Tibial artery (tissue), 4 donors: ENCODE results near the gene TRMT11.
"Not testable (repeated sequence)": the region's sequence is repeated elsewhere in the genome, so short reads cannot be mapped to it uniquely, and the experiment has no call there.

Experiments used
- DNase-seq, 2 donors: peaks; one replicate each; pipeline ENCODE4 v3.0.0-alpha.2; 2019
- H3K27ac ChIP-seq, 2 donors: fragments of 200-600 bp; sonication (generic) in 1 of 2; 1 replicate in 1 of 2; 2 replicates in 1 of 2; pipeline ENCODE4 v1.5.1; 2018 to 2019; ENCODE audit warnings: mild to moderate bottlenecking in 1 of 2
- H3K27me3 ChIP-seq, 2 donors: fragments of 200-600 bp; sonication (generic) in 1 of 2; one replicate each; pipeline versions ENCODE4 v1.5.1 to v1.6.0; 2016 to 2019
- H3K36me3 ChIP-seq, 3 donors: fragments of 200-600 bp; sonication (generic) in 2 of 3; one replicate each; pipeline ENCODE4 v1.5.1; 2016 to 2019; ENCODE audit warnings: mild to moderate bottlenecking in 2 of 3
- H3K4me1 ChIP-seq, 4 donors: fragments of 200-600 bp; sonication (generic) in 2 of 4; 1 replicate in 3 of 4; 2 replicates in 1 of 4; pipeline ENCODE4 v1.5.1; 2016 to 2019
- H3K4me3 ChIP-seq, 2 donors: fragments of 200-600 bp; sonication (generic) in 1 of 2; 1 replicate in 1 of 2; 2 replicates in 1 of 2; pipeline ENCODE4 v1.5.1; 2018 to 2019; ENCODE audit warnings: mild to moderate bottlenecking in 2 of 2
- H3K9me3 ChIP-seq, 3 donors: fragments of 200-600 bp; sonication (generic) in 1 of 3; one replicate each; pipeline ENCODE4 v1.5.1; 2016 to 2019
- intact Hi-C: fragments of 100-400 bp; cut with DNase I; formaldehyde crosslinking; loops from one replicate; pipeline ENCODE4 v1.15.0; 2023; ENCODE audit warnings: low total_unique reads
- TF ChIP-seq, protein P1 (sequence below), 2 experiments: fragments of 200-600 bp in 1 of 2; fragments of 450-650 bp in 1 of 2; IDR thresholded peaks; one replicate each; pipeline ENCODE4 v1.5.1; 2017 to 2019; ENCODE audit warnings: antibody characterized with exemption in 2 of 2, mild to moderate bottlenecking in 1 of 2, moderate library complexity in 1 of 2

The TRMT11 gene

DNA sequence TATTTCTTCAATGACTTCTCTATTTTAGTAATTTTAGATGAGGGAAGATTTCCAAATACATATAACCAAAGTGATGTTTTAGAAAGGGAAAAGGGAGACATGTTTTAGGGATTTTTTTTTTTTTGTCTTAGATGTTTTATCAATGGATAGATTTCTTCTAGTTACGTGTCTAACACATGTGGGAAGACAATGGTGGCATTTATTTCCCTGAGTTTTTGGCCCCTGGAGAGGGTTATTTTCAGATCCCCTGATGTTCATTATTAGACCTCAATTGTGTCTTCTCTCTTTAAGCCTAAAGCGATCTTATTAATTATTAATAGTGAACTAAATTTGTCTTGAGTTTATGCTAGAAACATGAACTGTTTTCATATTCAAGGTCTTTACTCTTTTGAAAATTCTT, 30.3 kb downstream of the TRMT11 start:
- H3K9me3 ChIP-seq = no peaks in the 10 kb centered on the region
- intact Hi-C loops = no loop called here
- H3K4me3 ChIP-seq = no peak overlapping the region
- DNase-seq = no peak
- H3K27ac ChIP-seq = no peak overlapping the region
- TF ChIP-seq, protein P1, sequence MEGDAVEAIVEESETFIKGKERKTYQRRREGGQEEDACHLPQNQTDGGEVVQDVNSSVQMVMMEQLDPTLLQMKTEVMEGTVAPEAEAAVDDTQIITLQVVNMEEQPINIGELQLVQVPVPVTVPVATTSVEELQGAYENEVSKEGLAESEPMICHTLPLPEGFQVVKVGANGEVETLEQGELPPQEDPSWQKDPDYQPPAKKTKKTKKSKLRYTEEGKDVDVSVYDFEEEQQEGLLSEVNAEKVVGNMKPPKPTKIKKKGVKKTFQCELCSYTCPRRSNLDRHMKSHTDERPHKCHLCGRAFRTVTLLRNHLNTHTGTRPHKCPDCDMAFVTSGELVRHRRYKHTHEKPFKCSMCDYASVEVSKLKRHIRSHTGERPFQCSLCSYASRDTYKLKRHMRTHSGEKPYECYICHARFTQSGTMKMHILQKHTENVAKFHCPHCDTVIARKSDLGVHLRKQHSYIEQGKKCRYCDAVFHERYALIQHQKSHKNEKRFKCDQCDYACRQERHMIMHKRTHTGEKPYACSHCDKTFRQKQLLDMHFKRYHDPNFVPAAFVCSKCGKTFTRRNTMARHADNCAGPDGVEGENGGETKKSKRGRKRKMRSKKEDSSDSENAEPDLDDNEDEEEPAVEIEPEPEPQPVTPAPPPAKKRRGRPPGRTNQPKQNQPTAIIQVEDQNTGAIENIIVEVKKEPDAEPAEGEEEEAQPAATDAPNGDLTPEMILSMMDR (IDR thresholded peaks at IDR 0.05) = no peak
- no peaks in the 10 kb centered on the region for H3K27me3 ChIP-seq
- H3K4me1 ChIP-seq = no peaks in the 10 kb centered on the region
- H3K36me3 ChIP-seq = peaks cover 52 to 88% (median 68%) of the 10 kb centered on the region in 3 donors

DNA sequence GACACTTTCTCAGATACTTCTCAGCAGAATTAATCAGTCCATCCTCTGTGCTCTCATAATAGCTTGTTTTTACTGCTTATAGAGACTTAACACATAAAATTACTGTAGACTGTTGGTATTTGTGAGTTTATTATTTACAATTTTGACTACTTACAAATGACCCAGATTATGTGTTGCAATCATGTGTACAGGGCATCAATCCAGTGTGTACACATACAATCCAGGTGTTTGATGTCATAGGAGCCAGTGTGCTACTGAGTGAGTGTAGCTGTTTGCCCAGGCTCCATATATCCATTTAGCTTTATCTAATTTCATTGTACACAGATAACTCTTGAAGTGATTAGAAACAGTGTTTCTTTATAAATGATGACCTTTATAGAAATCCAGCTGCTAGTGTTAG, 31.3 kb downstream of the TRMT11 start:
- H3K36me3 ChIP-seq = peaks cover 51 to 88% (median 60%) of the 10 kb centered on the region in 3 donors
- no peaks in the 10 kb centered on the region for H3K9me3 ChIP-seq
- TF ChIP-seq, protein P1 (IDR thresholded peaks at IDR 0.05) = no peak
- no peak overlapping the region for H3K4me3 ChIP-seq
- no peak for DNase-seq
- H3K4me1 ChIP-seq = no peaks in the 10 kb centered on the region
- no peak overlapping the region for H3K27ac ChIP-seq
- intact Hi-C loops = no loop called here
- no peaks in the 10 kb centered on the region for H3K27me3 ChIP-seq

GRCh38 chr6:126020305-126021050, 34.1 kb downstream of the TRMT11 start:
- no peaks in the 10 kb centered on the region for H3K27me3 ChIP-seq
- no peaks in the 10 kb centered on the region for H3K9me3 ChIP-seq
- DNase-seq = no peak
- peaks cover 50 to 81% (median 57%) of the 10 kb centered on the region in 3 donors for H3K36me3 ChIP-seq
- TF ChIP-seq, protein P1 (IDR thresholded peaks at IDR 0.05) = no peak
- H3K4me1 ChIP-seq = no peaks in the 10 kb centered on the region
- no peak overlapping the region for H3K27ac ChIP-seq
- no peak overlapping the region for H3K4me3 ChIP-seq
- intact Hi-C loops = no loop called here

DNA sequence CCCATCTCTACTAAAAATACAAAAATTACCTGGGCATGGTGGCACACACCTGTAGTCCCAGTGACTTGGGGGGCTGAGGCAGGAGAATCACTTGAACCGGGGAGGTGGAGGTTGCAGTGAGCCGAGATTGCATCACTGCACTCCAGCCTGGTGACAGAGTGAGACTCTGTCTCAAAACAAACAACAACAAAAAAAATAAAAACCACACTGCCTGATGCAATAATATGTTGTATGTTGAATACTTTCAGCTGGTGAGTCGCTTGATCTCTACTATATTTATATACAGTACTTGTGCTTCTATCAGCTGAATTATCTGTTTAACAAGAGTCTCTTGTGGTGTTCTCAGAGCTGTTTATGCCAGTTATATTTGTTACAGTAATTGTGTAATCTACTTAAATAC, 37.1 kb downstream of the TRMT11 start:
- H3K4me3 ChIP-seq, DNase-seq, H3K27me3 ChIP-seq, intact Hi-C loops, H3K4me1 ChIP-seq, H3K27ac ChIP-seq, H3K9me3 ChIP-seq: not testable (repeated sequence)
- peaks cover 54 to 81% (median 60%) of the 10 kb centered on the region in 3 donors for H3K36me3 ChIP-seq

- no peak overlapping the region for H3K27ac ChIP-seq
- H3K9me3 ChIP-seq = no peaks in the 10 kb centered on the region
- H3K4me1 ChIP-seq = no peaks in the 10 kb centered on the region
- H3K36me3 ChIP-seq = peaks cover 34 to 59% (median 46%) of the 10 kb centered on the region in 3 donors
- TF ChIP-seq, protein P1 (IDR thresholded peaks at IDR 0.05) = no peak
- DNase-seq = no peak
- no peaks in the 10 kb centered on the region for H3K27me3 ChIP-seq
- intact Hi-C loops = no loop called here
- no peak overlapping the region for H3K4me3 ChIP-seq
Observed at GRCh38 chr6:126026001-126026400, 39.7 kb downstream of the TRMT11 start.

GRCh38 chr6:126027601-126028000, 41.3 kb downstream of the TRMT11 start:
- Histone ChIP-seq H3K4me1 (no peaks in the 10 kb centered on the region), H3K4me3 (no peak overlapping the region), H3K27me3 (no peaks in the 10 kb centered on the region), H3K36me3 (peaks cover 27 to 43% (median 31%) of the 10 kb centered on the region in 3 donors), H3K9me3 (no peaks in the 10 kb centered on the region), H3K27ac (no peak overlapping the region)
- DNase-seq = no peak
- TF ChIP-seq, protein P1 (IDR thresholded peaks at IDR 0.05) = no peak
- intact Hi-C loops = no loop called here
